Activated CD4-positive, alpha-beta memory T cell treated with anti-CD3 and anti-CD28 coated beads, Interleukin-2, amount 10 ng/mL, durations not matched to agents 7 days and 5 days (primary cell): ENCODE data around the gene DDX51. TPM values are rescaled to one million over a fixed set of nuclear protein-coding genes. Genes with fewer than 3 reads are reported as not detected.

Experiments
- CTCF ChIA-PET: fragments of 350-600 bp; sonication (Branson Sonifier 250); formaldehyde crosslinking; loops from one replicate; lab custom pipeline; 2021; ENCODE audit warnings: antibody characterized with exemption, inconsistent platforms; lab: Charles Lee
- POLR2A ChIA-PET: fragments of 350-600 bp; sonication (Branson Sonifier 250); formaldehyde crosslinking; loops from one replicate; lab custom pipeline; 2021; ENCODE audit warnings: antibody characterized with exemption; lab: Charles Lee
- DNase-seq: peaks from one replicate; pipeline ENCODE4 v3.0.0-alpha.2; 2020
- H3K27ac Mint-ChIP-seq: one replicate; pipeline ENCODE4 v1.8.0; 2021; ENCODE audit warnings: mild to moderate bottlenecking, mixed read lengths
- H3K27me3 Mint-ChIP-seq: one replicate; pipeline ENCODE4 v1.8.0; 2021; ENCODE audit warnings: mixed read lengths
- H3K36me3 Mint-ChIP-seq: one replicate; pipeline ENCODE4 v1.8.0; 2021; ENCODE audit warnings: low read depth, mixed read lengths
- H3K4me1 Mint-ChIP-seq: one replicate; pipeline ENCODE4 v1.8.0; 2021; ENCODE audit warnings: mixed read lengths
- H3K4me3 Mint-ChIP-seq: one replicate; pipeline ENCODE4 v1.8.0; 2021; ENCODE audit warnings: mild to moderate bottlenecking, mixed read lengths
- H3K9me3 Mint-ChIP-seq: one replicate; pipeline ENCODE4 v1.8.0; 2021; ENCODE audit warnings: mixed read lengths
- total RNA-seq, 2 experiments: library from RNA; stranded (reverse); gene quantifications; one replicate each; pipeline ENCODE4 v1.2.3, GENCODE V29; 2021

DDX51 gene
- total RNA-seq, 2 experiments from 2014 or later, result 17.9 to 18.6 TPM

- peaks cover 5% of the 10 kb centered on the region for H3K9me3 Mint-ChIP-seq
- H3K4me3 Mint-ChIP-seq, result no peak overlapping the region
- peaks cover 4% of the 10 kb centered on the region for H3K27me3 Mint-ChIP-seq
- peaks cover 18% of the 10 kb centered on the region for H3K4me1 Mint-ChIP-seq
- no peak overlapping the region for H3K27ac Mint-ChIP-seq
- ChIA-PET POLR2A (no interaction called here), CTCF (no interaction called here)
- no peak for DNase-seq
- no peaks in the 10 kb centered on the region for H3K36me3 Mint-ChIP-seq
These were observed 25.3 kb upstream of the DDX51 start for GRCh38 chr12:132169376-132169775.

- POLR2A ChIA-PET, result interaction anchor here (0.8 kb wide), 1 partner anchor 17 kb away, joined by 4 read pairs; no protein-coding TSS in a partner anchor
- peaks cover 5% of the 10 kb centered on the region for H3K9me3 Mint-ChIP-seq
- H3K4me1 Mint-ChIP-seq, result peaks cover 18% of the 10 kb centered on the region
- DNase-seq, result no peak
- H3K27ac Mint-ChIP-seq, result no peak overlapping the region
- CTCF ChIA-PET, result no interaction called here
- no peaks in the 10 kb centered on the region for H3K36me3 Mint-ChIP-seq
- H3K4me3 Mint-ChIP-seq, result no peak overlapping the region
- H3K27me3 Mint-ChIP-seq, result peaks cover 7% of the 10 kb centered on the region
These were observed 24.4 kb upstream of the DDX51 start for GRCh38 chr12:132168311-132169031.

GRCh38 chr12:132167611-132168310 is 23.6 kb upstream of the DDX51 start:
- peaks cover 5% of the 10 kb centered on the region for H3K27me3 Mint-ChIP-seq
- H3K36me3 Mint-ChIP-seq, result no peaks in the 10 kb centered on the region
- DNase-seq, result no peak
- ChIA-PET POLR2A (interaction anchor here (0.8 kb wide), 1 partner anchor 18 kb away, joined by 4 read pairs; no protein-coding TSS in a partner anchor), CTCF (no interaction called here)
- peaks cover 15% of the 10 kb centered on the region for H3K4me1 Mint-ChIP-seq
- H3K4me3 Mint-ChIP-seq, result no peak overlapping the region
- peaks cover 5% of the 10 kb centered on the region for H3K9me3 Mint-ChIP-seq
- no peak overlapping the region for H3K27ac Mint-ChIP-seq

- Mint-ChIP-seq H3K27ac (no peak overlapping the region), H3K27me3 (peaks cover 5% of the 10 kb centered on the region), H3K4me1 (peaks cover 12% of the 10 kb centered on the region), H3K36me3 (no peaks in the 10 kb centered on the region), H3K9me3 (peaks cover 5% of the 10 kb centered on the region), H3K4me3 (no peak overlapping the region)
- DNase-seq, result no peak
- CTCF ChIA-PET, result no interaction called here
- POLR2A ChIA-PET, result no interaction called here
These were observed 22.9 kb upstream of the DDX51 start for GRCh38 chr12:132166801-132167591.

- ChIA-PET POLR2A (no interaction called here), CTCF (no interaction called here)
- Mint-ChIP-seq H3K4me1 (peaks cover 12% of the 10 kb centered on the region), H3K27me3 (peaks cover 5% of the 10 kb centered on the region), H3K4me3 (no peak overlapping the region), H3K27ac (no peak overlapping the region), H3K9me3 (peaks cover 5% of the 10 kb centered on the region), H3K36me3 (no peaks in the 10 kb centered on the region)
- no peak for DNase-seq
These were observed 22.0 kb upstream of the DDX51 start for GRCh38 chr12:132166093-132166492.

GRCh38 chr12:132165584-132165983 is 21.5 kb upstream of the DDX51 start:
- ChIA-PET POLR2A (no interaction called here), CTCF (no interaction called here)
- DNase-seq, result no peak
- Mint-ChIP-seq H3K27me3 (peaks cover 5% of the 10 kb centered on the region), H3K4me1 (peaks cover 12% of the 10 kb centered on the region), H3K36me3 (no peaks in the 10 kb centered on the region), H3K4me3 (no peak overlapping the region), H3K9me3 (peaks cover 5% of the 10 kb centered on the region), H3K27ac (no peak overlapping the region)

GRCh38 chr12:132164426-132164825 is 20.3 kb upstream of the DDX51 start:
- DNase-seq, result no peak
- Mint-ChIP-seq H3K9me3 (peaks cover 5% of the 10 kb centered on the region), H3K27ac (no peak overlapping the region), H3K27me3 (peaks cover 5% of the 10 kb centered on the region), H3K36me3 (no peaks in the 10 kb centered on the region), H3K4me1 (peaks cover 16% of the 10 kb centered on the region), H3K4me3 (no peak overlapping the region)
- POLR2A ChIA-PET, result no interaction called here
- CTCF ChIA-PET, result interaction anchor here (0.5 kb wide), 1 partner anchor 434 kb away, joined by 3 read pairs; no protein-coding TSS in a partner anchor

GRCh38 chr12:132163911-132164288 is 19.8 kb upstream of the DDX51 start:
- DNase-seq, result no peak
- H3K4me1 Mint-ChIP-seq, result peaks cover 16% of the 10 kb centered on the region
- no peak overlapping the region for H3K4me3 Mint-ChIP-seq
- ChIA-PET CTCF (interaction anchor here (0.5 to 1.7 kb wide), 2 partner anchors 10 to 435 kb away, joined by 3 to 4 read pairs; no protein-coding TSS in a partner anchor), POLR2A (no interaction called here)
- H3K36me3 Mint-ChIP-seq, result no peaks in the 10 kb centered on the region
- peaks cover 5% of the 10 kb centered on the region for H3K9me3 Mint-ChIP-seq
- H3K27ac Mint-ChIP-seq, result no peak overlapping the region
- H3K27me3 Mint-ChIP-seq, result peaks cover 5% of the 10 kb centered on the region

- ChIA-PET CTCF (interaction anchor here (1.3 to 1.7 kb wide), 2 partner anchors 9 to 22 kb away, joined by 3 to 4 read pairs; no protein-coding TSS in a partner anchor), POLR2A (no interaction called here)
- peaks cover 5% of the 10 kb centered on the region for H3K27me3 Mint-ChIP-seq
- peaks cover 5% of the 10 kb centered on the region for H3K9me3 Mint-ChIP-seq
- H3K4me3 Mint-ChIP-seq, result no peak overlapping the region
- no peaks in the 10 kb centered on the region for H3K36me3 Mint-ChIP-seq
- H3K27ac Mint-ChIP-seq, result no peak overlapping the region
- H3K4me1 Mint-ChIP-seq, result peaks cover 16% of the 10 kb centered on the region
- no peak for DNase-seq
These were observed 19.2 kb upstream of the DDX51 start for GRCh38 chr12:132163041-132163910.

- ChIA-PET CTCF (interaction anchor here (1.3 to 1.7 kb wide), 2 partner anchors 9 to 23 kb away, joined by 3 to 4 read pairs; no protein-coding TSS in a partner anchor), POLR2A (no interaction called here)
- Mint-ChIP-seq H3K36me3 (no peaks in the 10 kb centered on the region), H3K4me1 (peaks cover 13% of the 10 kb centered on the region), H3K9me3 (peaks cover 5% of the 10 kb centered on the region), H3K27me3 (peaks cover 5% of the 10 kb centered on the region), H3K27ac (no peak overlapping the region), H3K4me3 (no peak overlapping the region)
- DNase-seq, result no peak
These were observed 18.5 kb upstream of the DDX51 start for GRCh38 chr12:132162508-132163031.

- POLR2A ChIA-PET, result interaction anchor here (1.3 to 1.6 kb wide), 2 partner anchors 23 to 27 kb away, joined by 4 to 7 read pairs; no protein-coding TSS in a partner anchor
- no peak overlapping the region for H3K27ac Mint-ChIP-seq
- H3K4me1 Mint-ChIP-seq, result peaks cover 10% of the 10 kb centered on the region
- H3K9me3 Mint-ChIP-seq, result peaks cover 3% of the 10 kb centered on the region
- DNase-seq, result no peak
- CTCF ChIA-PET, result interaction anchor here (1.3 to 1.7 kb wide), 2 partner anchors 8 to 24 kb away, joined by 3 to 4 read pairs; no protein-coding TSS in a partner anchor
- H3K36me3 Mint-ChIP-seq, result no peaks in the 10 kb centered on the region
- peaks cover 5% of the 10 kb centered on the region for H3K27me3 Mint-ChIP-seq
- no peak overlapping the region for H3K4me3 Mint-ChIP-seq
These were observed 17.8 kb upstream of the DDX51 start for GRCh38 chr12:132161796-132162507.
